ENCODE measurements around the gene CLIC3.

DNA sequence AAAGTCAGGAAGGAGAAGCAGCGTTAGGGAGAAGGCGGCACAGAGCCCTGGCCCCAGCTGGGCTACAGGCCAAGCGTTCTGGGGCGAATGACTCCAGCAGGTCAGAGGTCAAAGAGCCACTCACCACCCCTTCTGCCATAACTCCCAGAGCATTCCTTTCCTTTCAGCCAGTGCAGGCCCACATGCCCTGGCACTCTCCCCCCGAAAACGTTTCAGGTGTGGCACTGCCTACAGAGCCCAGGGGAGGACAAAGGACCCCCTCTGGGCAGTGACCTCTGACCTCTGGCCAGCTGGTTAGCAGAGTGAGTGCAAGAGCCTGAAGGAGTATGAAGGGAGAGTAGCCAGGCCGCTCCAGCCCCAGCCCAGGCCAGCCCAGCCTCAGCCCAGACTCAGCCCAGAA is 26.8 kb upstream of the CLIC3 start:
- TF ChIP-seq, protein P1, sequence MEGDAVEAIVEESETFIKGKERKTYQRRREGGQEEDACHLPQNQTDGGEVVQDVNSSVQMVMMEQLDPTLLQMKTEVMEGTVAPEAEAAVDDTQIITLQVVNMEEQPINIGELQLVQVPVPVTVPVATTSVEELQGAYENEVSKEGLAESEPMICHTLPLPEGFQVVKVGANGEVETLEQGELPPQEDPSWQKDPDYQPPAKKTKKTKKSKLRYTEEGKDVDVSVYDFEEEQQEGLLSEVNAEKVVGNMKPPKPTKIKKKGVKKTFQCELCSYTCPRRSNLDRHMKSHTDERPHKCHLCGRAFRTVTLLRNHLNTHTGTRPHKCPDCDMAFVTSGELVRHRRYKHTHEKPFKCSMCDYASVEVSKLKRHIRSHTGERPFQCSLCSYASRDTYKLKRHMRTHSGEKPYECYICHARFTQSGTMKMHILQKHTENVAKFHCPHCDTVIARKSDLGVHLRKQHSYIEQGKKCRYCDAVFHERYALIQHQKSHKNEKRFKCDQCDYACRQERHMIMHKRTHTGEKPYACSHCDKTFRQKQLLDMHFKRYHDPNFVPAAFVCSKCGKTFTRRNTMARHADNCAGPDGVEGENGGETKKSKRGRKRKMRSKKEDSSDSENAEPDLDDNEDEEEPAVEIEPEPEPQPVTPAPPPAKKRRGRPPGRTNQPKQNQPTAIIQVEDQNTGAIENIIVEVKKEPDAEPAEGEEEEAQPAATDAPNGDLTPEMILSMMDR (conservative IDR thresholded peaks at IDR 0.05; ENCODE audit: low read depth, low read length): no peak
- TF ChIP-seq EZH2 (IDR thresholded peaks at IDR 0.05; ENCODE audit: borderline replicate concordance, low read depth, low read length, poor library complexity, severe bottlenecking): no peak

All from A673 (cell line).